ENCODE data around the gene TPRN. TPM values are rescaled to one million over a fixed set of nuclear protein-coding genes. Genes with fewer than 3 reads are reported as not detected.
"Not testable (repeated sequence)": the region's sequence is repeated elsewhere in the genome, so short reads cannot be mapped to it uniquely, and the experiment has no call there.

TPRN gene, protein sequence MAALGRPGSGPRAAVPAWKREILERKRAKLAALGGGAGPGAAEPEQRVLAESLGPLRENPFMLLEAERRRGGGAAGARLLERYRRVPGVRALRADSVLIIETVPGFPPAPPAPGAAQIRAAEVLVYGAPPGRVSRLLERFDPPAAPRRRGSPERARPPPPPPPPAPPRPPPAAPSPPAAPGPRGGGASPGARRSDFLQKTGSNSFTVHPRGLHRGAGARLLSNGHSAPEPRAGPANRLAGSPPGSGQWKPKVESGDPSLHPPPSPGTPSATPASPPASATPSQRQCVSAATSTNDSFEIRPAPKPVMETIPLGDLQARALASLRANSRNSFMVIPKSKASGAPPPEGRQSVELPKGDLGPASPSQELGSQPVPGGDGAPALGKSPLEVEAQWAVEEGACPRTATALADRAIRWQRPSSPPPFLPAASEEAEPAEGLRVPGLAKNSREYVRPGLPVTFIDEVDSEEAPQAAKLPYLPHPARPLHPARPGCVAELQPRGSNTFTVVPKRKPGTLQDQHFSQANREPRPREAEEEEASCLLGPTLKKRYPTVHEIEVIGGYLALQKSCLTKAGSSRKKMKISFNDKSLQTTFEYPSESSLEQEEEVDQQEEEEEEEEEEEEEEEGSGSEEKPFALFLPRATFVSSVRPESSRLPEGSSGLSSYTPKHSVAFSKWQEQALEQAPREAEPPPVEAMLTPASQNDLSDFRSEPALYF
- total RNA-seq (2014; rRNA removed; shearing (Covaris generic)), result 6.0 and 6.1 TPM in 2 replicates

DNA sequence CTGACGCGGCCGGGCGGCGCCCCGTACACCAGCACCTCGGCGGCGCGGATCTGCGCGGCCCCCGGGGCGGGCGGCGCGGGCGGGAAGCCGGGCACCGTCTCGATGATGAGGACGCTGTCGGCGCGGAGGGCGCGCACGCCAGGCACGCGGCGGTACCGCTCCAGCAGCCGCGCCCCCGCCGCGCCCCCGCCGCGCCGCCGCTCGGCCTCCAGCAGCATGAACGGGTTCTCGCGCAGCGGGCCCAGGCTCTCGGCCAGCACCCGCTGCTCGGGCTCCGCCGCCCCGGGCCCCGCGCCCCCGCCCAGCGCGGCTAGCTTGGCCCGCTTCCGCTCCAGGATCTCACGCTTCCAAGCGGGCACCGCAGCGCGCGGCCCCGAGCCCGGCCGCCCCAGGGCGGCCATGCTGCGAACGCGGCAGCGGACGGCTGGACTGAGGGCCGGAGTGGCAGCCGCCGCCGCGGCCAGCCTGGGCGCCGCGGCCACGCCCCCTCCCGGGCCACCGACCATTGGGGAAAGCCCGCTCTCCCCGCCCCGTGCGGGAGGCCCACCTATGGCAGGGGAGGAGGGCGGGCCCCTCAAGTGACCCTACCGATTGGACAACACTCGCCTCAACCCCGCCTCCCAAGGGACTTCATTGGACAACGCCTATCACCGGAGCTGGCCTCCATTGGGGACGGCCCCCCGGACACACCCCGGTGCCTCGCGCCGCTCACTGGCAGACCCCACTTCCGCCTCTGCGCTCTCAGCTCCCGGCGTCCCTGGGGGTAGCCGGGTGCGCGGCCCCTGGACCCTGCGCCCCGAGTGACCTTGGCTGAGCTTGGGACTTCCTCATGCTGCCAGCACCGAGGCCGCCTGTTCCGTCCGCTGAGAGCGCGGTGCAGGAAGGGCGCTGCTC is at the start of gene TPRN:
TSS of gene TPRN (minus strand) at position 431 of the 894 bp plus-strand sequence. CDS start at position 401, 30 bp downstream.
- Histone ChIP-seq H3K27ac (no peak within 1 kb of the TSS), H3K36me3 (peaks cover 14% of the 10 kb centered on the region; the same call in 1 of the 2 replicates), H3K27me3 (replicated peaks) (no peaks in the 10 kb centered on the region), H3K9me3 (replicated peaks) (no peaks in the 10 kb centered on the region), H3K4me1 (replicated peaks) (peaks cover 19% of the 10 kb centered on the region), H3K4me3 (peak within 1 kb of the TSS; percentile 77)
- DNase-seq (ENCODE audit: low read depth in 1 of 2, low spot score in 2 of 2), result peak; percentile 98 to 99

DNA sequence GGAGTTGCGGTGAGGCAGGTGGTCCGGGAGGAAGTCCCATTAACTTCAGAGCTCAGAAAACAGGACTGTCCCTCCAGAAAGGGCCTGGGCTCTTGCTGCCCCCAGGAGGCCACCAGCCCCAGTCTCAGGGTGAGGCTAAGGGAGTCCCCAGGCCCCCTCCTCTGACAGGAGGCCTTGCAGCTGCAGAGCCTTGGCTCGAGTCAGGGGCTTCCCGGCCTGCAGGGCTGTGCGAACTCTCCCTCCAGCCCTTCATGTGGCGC is 47.3 kb upstream of the TPRN start:
- peaks cover 11% of the 10 kb centered on the region for H3K4me1 ChIP-seq (replicated peaks)
- H3K4me3 ChIP-seq, result no peak overlapping the region
- H3K36me3 ChIP-seq, result peaks cover 15% of the 10 kb centered on the region
- no peak for DNase-seq (ENCODE audit: low read depth in 1 of 2, low spot score in 2 of 2)
- H3K27ac ChIP-seq, result no peak overlapping the region
- H3K27me3 ChIP-seq (replicated peaks), result no peaks in the 10 kb centered on the region
- no peaks in the 10 kb centered on the region for H3K9me3 ChIP-seq (replicated peaks)

DNA sequence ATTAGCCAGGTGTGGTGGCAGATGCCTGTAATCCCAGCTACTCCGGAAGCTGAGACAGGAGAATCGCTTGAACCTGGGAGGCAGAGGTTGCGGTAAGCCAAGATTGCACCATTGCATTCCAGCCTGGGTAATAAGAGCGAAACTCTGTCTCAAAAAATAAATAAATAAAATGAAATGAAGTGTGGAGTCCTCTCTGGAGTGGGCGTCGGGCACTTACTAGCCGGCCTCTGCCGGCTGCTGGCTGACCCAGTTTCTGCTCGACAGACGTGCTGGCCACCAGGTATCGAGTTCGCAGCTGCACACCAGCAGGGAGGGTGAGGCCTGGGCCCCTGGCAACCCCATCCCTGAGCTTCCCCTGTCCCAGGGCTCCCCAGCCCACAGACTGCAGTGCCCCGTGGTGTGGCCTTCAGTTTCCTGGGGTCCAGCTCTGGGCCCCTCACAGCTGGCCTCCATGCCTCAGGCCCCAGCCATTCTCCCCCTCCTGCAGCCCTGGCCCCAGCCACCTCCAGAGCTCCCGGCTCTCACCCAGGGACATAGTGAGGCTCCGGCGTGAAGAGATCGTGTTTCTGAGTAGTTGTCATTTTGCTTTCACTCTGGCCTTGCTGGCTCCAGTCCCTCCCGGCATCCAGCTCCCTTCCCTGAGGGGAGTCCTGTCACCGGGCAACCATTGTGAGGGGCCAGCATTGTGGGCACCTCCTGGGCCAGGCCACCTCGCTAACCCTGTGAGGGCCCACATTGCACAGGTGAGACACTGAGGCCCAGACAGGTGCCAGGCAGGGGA is 46.8 kb upstream of the TPRN start:
- Histone ChIP-seq H3K27ac (no peak overlapping the region), H3K4me1 (replicated peaks) (peaks cover 17% of the 10 kb centered on the region), H3K4me3 (no peak overlapping the region), H3K36me3 (peaks cover 20% of the 10 kb centered on the region), H3K9me3 (replicated peaks) (no peaks in the 10 kb centered on the region), H3K27me3 (replicated peaks) (no peaks in the 10 kb centered on the region)
- DNase-seq (ENCODE audit: low read depth in 1 of 2, low spot score in 2 of 2), result no peak

DNA sequence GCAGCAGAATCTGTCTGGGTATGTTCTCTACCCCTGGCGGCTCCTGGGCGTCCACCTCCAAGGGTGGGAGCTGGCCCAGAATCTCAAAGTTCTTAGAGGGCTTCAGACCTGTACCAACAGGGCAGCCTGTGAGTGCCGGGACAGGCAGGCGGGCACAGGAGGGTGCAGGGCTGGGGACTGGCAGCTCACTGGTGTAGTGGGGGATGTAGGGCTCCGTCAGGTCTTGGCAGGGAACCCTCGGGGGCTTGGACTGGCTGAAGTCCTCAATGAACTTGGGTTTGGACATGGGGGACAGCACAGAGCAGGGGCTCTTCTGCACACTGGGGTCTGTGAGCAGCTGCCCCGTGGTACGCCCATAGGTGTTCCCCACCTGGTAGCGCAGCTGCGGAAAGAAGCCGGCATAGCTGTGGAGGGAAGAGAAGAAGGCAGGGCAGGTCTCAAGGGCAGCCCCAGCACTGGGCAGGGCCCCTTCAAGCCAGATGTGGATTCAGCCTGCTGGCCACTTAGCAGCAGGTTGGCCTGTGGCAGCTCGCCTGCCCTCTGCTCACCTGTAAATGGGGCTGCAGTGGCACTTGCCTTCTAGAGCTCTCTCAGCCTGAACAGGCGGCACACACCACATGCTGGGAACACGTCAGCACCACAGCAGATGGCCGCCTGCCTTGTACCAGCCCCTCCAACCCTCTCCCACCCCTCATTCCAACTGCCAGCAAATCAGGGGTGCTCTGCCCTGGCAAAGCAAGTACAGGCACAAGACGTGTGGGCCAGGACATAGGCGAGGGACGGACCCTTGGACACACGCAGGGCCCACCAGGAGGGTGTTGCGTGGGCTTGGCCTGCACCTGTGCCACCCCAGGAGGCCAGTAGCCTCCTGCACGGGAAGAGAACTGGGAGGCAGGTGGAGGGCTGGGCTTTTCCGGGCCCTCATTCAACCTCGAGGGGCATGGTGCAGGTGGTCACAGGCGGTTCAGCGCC is 45.2 kb upstream of the TPRN start:
- Histone ChIP-seq H3K27me3 (replicated peaks) (no peaks in the 10 kb centered on the region), H3K36me3 (peaks cover 31% of the 10 kb centered on the region), H3K27ac (no peak overlapping the region), H3K9me3 (replicated peaks) (no peaks in the 10 kb centered on the region), H3K4me1 (replicated peaks) (peaks cover 19% of the 10 kb centered on the region), H3K4me3 (no peak overlapping the region)
- no peak for DNase-seq (ENCODE audit: low read depth in 1 of 2, low spot score in 2 of 2)

DNA sequence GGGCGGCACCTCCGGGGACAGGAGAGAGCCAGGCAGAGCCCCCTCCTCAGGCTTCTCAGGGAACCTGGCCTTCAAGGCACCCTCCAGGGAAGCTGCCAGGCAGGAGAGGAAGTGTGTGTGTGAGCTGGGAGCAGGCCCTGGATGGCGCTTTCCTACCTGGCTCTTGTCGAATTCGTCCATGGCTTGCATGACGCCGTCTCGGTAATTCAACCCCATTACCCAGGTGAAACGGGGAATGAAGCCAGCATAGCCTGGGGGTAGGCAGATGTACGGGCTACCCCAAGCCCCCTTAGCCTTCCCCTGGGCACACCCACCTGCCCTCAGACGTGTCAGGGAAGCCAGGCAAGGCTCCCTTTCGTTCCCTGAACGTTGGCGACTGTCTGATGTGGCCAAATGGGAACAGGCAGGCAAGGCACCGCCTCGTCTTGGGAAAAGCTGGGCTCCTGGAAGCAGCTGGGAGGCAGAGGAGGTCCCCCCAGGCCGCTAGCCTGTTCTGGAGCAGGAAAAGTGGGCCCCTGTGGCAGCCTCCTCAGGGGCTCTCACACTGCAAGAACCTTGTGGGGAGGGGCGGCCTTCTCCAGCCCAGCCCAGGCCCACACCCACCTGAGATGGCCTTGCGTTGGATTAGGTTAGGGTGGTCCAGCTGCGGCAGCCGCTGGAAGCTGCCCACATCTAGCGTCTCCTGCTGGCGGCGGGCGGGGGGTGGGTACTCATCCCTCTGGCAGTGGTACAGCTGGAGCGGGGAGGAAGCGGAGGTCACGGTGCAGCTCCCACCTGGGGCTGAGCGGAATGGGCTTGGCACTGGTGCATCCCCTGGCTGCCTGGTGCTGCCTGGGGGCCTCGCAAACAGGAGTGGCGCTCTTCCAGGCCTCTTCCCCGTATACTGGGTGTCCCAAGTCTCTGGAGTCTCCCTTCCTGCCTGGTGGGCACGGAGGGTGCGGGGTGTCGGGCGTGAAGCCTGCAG is 44.2 kb upstream of the TPRN start:
- DNase-seq (ENCODE audit: low read depth in 1 of 2, low spot score in 2 of 2), result no peak
- Histone ChIP-seq H3K27ac (no peak overlapping the region), H3K27me3 (replicated peaks) (no peaks in the 10 kb centered on the region), H3K9me3 (replicated peaks) (no peaks in the 10 kb centered on the region), H3K4me3 (no peak overlapping the region), H3K4me1 (replicated peaks) (peaks cover 22% of the 10 kb centered on the region), H3K36me3 (peaks cover 31% of the 10 kb centered on the region)

DNA sequence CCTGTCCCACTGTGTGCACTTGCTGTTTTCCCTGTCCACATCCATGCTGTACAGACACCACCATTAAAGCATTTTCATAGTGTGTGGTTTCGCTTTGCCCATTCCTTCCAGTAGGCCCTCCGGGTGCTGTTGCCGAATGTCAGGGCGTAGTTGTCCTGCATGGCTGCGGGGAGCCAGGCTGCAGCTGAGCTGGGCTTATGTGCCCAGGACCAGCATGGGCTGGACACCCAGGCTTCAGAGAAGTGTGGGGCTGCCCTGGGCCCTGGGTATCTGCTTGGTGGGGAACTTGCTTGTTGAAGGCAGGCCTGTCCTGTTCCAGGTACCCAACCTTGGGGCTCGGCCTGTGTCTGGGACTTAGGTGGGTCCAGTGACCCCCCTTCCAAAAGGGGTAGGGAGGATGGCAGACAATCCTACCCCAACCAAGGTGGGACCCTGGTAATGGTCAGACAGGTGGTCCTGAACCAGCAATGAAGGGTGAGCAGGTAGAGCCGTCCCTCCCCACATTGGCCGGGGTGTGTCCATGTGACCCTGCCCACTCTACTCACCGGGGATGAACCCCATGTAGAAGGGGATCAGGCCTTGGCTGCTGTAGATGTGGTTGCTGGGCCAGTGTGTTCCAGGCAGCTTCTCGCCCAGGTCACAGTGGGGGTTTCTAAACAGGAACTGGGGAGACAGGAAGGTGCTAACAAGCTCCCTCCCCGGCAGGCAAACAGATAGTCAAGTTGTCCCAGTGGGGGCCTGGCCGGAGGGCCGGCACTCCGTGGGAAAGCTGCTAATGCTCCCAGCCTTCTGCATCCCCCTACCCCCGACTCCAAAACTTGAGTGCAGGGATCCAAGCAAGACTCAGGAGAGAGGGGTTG is 43.3 kb upstream of the TPRN start:
- Histone ChIP-seq H3K27ac (no peak overlapping the region), H3K27me3 (replicated peaks) (no peaks in the 10 kb centered on the region), H3K4me3 (no peak overlapping the region), H3K4me1 (replicated peaks) (peaks cover 22% of the 10 kb centered on the region), H3K9me3 (replicated peaks) (no peaks in the 10 kb centered on the region), H3K36me3 (peaks cover 31% of the 10 kb centered on the region)
- no peak for DNase-seq (ENCODE audit: low read depth in 1 of 2, low spot score in 2 of 2)

DNA sequence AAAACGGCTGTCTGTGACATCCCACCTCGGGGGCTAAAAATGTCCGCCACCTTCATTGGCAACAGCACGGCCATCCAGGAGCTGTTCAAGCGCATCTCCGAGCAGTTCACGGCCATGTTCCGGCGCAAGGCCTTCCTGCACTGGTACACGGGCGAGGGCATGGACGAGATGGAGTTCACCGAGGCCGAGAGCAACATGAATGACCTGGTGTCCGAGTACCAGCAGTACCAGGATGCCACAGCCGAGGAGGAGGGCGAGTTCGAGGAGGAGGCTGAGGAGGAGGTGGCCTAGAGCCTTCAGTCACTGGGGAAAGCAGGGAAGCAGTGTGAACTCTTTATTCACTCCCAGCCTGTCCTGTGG is 42.7 kb upstream of the TPRN start:
- not testable (repeated sequence) for DNase-seq (ENCODE audit: low read depth in 1 of 2, low spot score in 2 of 2); H3K27ac ChIP-seq; H3K27me3 ChIP-seq (replicated peaks); H3K9me3 ChIP-seq (replicated peaks)
- Histone ChIP-seq H3K4me3 (peak overlapping the region; percentile 82), H3K36me3 (peaks cover 31% of the 10 kb centered on the region), H3K4me1 (replicated peaks) (peaks cover 22% of the 10 kb centered on the region)

DNA sequence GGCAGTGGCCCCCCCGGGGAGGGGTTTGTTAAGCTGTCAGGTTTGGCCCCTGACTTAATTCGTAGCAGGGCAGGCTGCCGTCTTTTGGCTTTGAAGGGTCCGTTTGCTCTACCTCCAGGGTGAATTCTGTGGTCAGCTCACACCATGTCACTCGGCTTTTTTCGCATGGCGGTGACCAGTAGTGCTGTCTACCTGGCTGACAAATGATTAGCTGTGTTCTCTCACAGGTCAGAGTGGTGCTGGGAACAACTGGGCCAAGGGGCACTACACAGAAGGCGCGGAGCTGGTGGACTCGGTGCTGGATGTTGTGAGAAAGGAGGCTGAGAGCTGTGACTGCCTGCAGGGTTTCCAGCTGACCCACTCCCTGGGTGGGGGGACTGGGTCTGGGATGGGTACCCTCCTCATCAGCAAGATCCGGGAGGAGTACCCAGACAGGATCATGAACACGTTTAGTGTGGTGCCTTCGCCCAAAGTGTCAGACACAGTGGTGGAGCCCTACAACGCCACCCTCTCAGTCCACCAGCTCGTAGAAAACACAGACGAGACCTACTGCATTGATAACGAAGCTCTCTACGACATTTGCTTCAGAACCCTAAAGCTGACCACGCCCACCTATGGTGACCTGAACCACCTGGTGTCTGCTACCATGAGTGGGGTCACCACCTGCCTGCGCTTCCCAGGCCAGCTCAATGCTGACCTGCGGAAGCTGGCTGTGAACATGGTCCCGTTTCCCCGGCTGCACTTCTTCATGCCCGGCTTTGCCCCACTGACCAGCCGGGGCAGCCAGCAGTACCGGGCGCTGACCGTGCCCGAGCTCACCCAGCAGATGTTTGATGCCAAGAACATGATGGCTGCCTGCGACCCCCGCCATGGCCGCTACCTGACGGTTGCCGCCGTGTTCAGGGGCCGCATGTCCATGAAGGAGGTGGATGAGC is 42.0 kb upstream of the TPRN start:
- Histone ChIP-seq H3K36me3 (peaks cover 31% of the 10 kb centered on the region), H3K4me3 (peak overlapping the region; percentile 82), H3K4me1 (replicated peaks) (peaks cover 22% of the 10 kb centered on the region), H3K27me3 (replicated peaks) (no peaks in the 10 kb centered on the region), H3K9me3 (replicated peaks) (no peaks in the 10 kb centered on the region), H3K27ac (no peak overlapping the region)
- DNase-seq (ENCODE audit: low read depth in 1 of 2, low spot score in 2 of 2), result no peak

DNA sequence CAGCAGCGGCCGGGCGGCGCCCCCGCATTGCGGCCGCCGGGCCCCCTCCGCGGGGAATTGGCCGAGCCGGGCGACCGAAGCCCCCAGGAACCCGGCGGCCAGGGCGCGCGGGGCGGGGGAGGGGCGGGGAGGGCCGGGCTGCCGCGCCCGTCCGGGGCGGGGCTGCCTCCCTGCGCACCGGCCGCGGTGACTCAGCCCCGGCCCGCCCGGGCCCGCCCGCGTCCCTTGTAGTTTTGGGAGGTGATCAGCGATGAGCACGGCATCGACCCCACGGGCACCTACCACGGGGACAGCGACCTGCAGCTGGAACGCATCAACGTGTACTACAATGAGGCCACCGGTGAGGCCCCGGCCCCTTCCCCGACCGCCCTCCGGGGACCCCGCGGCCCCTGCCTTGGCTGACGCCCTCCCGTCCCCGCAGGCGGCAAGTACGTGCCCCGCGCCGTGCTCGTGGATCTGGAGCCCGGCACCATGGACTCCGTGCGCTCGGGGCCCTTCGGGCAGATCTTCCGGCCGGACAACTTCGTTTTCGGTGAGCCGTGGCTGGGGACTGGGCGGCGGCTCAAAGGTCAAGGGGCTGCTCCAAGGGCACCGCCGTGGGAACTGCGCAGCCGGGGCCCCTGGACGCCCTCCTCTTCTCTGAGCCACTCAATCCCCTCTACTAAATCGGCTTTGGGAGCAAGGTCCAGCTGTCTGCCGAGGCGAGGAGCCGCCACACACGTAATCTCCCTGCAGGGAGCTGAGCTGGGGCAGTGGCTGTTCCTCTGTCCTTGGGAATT is 41.1 kb upstream of the TPRN start:
- Histone ChIP-seq H3K4me1 (replicated peaks) (peaks cover 25% of the 10 kb centered on the region), H3K36me3 (peaks cover 31% of the 10 kb centered on the region), H3K9me3 (replicated peaks) (no peaks in the 10 kb centered on the region), H3K4me3 (peak overlapping the region; percentile 82), H3K27ac (peak overlapping the region; percentile 70), H3K27me3 (replicated peaks) (no peaks in the 10 kb centered on the region)
- DNase-seq (ENCODE audit: low read depth in 1 of 2, low spot score in 2 of 2), result no peak
